Midbrain (tissue), 1 donor: ENCODE measurements around the gene CORO2B.

Source experiments
- DNase-seq: peaks from one replicate; lab custom pipeline; 2025; lab: John Stamatoyannopoulos, UW

The CORO2B gene

DNA sequence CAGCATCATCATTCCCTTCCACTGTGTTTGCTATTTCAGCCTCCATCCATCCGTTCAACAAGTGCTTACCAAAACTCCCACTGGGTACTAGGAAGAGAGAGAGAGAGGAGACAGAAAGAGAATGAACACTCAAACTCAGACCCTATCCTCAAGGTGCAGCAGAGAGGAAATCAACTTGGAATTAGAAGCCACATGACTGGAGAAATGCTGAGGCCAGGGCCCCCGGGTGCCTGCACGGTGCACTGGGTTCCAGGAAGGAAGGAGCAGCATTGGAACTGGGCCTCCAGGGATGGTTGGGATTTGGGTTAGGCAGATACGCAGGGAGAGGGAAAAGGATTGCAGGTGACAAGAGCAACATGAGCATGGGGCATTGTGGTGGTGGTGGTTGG lies 30.0 kb downstream of the CORO2B start:
- DNase-seq = no peak

DNA sequence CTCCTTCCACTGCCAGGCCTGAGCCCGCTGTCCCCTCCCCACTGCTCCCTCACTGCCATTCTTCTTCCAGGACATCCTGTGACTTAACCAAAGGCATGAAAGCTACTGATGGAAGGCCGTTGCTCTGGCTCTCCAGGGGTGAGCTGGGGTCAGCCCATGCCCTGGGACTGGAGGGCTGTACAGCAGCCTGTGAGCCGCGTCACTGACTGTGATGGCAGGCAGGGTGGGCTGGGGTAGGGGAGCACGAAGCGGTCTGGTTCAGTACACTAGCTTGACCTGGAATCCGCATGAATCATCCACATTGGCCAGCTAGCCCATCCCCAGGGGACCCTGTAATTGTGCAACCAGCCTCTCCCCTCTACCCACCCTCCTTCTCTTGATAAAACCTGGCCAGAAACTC lies 30.8 kb downstream of the CORO2B start:
- no peak for DNase-seq

DNA sequence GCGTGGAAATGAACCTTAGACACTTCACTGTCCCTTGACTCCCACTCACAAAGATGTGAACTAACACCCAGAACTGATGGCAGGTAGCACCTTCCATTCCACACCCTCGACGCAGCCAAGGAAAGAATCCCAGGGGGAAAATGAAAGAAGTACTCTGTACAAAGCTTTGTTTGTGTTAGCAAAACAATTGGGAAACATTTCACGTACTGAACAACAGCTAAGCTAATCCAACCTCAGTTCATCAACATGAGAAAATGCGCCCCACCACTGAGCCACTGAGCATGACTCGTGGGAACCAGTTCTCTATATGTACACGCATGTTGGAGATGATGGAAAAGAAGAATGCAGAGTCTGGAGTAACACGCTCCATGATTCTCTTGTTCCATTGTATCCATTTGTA lies 32.0 kb downstream of the CORO2B start:
- DNase-seq = peak; percentile 61

DNA sequence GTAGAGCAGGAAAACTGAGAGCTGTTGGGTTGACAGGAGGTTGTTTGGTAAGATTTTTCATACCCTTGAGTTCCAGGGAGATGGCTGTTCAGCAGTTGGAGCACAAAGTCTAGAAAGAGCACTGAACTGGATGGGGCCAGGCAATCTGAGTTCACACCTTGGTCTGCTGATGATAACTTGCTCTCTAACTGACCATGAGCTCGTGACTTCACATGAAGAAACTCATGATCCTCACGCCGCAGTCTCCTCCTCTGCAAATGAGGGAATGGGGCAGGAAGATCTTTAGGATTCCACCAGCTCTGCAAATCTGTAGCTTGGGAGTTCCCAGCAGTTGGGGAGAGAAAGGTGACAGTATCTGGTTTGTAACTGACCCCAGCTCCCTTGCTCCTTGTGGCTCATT lies 33.7 kb downstream of the CORO2B start:
- no peak for DNase-seq

DNA sequence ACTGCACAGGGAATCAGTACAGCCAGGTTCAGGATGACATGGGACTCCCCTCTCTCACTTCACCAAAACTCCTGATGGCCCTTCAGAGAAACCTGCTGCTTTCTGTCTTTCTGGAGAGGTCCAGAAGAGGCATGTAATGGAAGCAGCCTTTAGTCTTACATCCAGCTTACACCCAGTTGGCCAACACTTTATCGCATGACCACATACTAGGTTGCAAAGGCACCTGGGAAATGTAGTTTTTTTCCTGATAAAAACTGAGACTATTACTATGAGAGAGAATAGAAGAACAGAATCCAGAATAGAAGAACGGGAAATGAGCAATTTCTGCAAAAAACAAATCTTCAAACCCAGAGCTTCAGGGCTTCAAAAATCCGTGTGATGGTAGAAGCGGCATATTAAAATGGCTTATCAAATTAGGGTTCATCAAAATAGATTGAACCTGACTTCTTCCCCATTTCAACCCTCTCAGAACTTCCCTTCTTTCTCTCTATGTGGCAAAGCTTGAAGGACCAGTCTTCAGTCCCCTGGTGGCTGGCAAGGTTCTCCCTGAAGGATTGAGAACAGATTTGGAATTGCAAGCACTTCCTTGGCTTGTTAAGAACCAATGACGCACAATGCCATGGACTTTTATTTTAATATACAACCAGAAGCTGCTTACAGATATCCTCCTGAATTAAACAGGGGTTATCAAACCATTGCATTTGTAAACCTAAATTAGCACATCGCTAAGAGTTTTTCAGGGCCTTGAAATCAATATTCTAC lies 34.4 kb downstream of the CORO2B start:
- no peak for DNase-seq

DNA sequence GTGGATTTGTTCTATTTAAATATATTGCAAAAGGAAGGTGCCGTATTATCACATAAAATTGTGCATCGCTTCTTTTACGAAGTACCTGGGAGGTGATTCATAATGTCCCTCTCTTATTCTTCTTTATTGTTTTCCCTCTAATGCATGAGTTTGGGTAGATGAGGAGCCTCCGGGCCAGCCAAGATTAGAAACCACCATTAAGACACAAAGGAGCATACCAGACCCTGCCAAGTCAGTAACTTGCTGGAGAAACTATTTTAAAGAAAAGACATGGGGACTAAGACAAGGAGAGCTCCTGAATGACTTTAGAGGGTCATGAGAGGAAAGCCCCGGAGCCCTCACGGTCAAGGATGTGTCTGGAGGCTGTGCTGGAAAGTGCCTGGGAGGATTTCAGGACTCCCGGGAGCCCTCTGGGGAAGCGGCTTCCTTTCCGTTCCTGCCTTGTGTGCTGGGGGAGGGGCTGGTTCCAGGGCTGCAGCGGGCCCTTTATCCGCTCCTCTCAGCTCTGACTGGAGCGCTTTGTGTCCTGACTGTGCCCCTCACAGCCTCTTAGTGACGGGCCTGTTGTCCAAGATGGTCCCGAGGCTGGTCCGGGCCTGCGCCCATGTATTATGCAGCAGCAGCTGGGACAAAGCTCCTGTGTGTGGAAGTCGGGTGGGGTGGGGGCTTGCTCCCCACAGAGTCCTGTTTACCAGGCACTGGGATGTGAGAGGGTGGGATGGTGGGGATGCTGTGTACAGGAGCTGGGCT lies 35.7 kb downstream of the CORO2B start:
- DNase-seq = peak; percentile 97

DNA sequence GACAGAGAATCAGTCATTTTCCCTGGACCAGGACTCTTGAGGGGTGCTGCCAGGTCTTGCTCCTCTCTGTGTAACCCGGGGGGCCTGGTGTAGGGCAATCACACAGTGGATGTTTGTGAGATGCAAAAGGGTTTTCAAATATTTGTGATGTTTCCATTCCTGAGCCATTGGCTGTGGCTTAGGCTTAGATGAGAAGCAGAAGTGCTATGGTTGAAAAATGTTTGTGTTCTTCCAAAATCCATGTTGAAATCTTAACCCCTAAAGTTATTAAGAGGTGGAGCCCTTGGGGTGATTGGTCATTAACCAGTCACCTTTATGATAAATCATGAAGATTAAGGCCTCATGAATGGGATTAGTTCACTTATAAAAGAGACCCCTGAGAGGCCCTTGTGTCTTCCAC lies 36.5 kb downstream of the CORO2B start:
- DNase-seq = no peak

DNA sequence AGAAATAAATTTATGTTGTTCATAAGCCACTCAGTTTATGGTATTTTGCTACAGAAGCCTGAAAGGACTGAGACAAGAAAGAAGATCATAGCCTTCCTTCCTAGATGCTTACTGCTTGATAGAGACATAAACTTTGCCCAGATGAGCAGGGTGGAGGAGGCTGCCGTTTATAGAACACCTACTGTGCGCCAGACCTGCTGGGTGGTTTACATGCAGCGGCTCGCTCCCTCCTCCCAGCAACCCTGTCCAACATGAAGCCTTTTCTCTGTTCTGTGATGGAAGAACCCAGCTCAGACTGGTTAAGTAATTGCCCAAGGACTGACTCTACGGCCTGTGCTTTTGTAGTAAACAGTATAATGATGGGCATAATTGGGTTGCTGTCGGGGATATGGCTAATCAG lies 37.0 kb downstream of the CORO2B start:
- DNase-seq = no peak

DNA sequence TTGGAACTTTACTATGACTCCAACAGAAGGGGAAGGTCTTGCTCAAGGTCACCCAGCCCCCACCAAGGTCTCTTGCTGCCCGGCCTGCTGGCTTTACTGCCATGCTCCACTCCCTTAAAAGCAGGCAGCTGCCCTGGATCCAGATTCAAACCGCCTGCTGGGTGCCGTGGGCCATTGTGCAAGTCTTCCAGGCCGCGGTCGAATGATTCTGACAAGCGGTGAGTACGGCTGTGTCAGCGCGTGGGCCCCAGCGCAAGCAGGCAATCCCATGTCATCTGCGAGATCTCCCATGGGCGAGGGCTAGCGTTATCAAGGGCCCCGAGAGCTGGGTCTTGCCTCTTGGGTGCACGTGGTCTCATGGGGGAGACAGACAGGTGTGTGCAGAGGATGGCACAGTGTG lies 37.6 kb downstream of the CORO2B start:
- peak; percentile 58 for DNase-seq

DNA sequence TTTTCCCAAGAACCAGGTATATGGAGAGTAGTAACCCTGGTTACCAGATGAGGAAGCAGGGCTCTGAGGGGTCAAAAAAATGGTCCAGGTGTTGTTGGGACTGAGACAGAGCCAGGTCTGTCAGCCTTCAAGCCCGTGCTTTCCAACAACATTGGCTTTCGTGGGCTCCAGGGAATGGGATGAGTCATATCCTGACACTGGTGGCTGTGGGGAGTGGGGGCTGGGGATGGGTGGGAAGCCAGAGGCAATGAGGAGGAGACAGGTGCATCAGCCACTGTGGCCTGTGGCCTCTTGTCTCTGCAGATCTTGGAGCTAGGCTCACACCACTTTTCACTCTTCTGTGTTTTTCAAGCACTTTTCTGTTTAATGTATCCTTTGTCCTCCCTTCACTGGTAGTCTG lies 38.2 kb downstream of the CORO2B start:
- DNase-seq = no peak

DNA sequence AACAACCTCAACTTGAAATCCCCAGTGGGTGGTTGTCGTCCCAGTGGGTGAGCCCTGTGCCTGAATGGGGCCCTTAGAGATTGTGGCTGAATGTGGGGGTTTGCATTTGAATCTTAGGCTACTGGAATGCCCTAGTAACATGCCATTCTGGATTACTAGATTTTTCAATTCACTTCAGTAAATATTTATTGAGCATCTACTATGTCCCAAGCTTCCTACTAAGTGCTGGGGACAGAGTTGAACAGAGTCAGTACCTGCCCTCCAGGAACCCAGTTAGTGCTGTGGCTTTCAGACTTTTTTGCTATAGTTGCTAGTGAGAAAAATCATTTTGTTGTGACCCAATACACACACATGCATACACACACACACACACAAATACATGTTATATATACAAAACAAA lies 39.0 kb downstream of the CORO2B start:
- no peak for DNase-seq

DNA sequence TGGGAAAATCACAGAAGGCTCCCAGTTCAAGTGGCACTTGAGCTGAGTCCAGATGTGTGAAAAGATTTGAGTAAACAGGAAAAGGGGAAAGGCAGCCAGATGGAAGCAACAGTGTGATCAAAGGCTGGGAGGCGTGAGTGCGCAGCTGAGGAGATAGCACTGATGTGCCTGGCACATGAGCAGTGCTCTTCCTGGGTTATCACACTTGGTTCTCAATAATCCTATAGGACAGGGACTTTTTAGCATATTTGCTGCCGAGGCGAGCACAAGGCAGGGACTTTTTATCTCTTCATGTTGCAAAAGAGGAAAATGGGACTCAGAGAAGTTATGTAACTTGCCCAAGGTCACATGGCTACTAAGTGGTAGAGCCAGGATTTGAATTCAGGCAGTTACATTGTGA lies 39.6 kb downstream of the CORO2B start:
- no peak for DNase-seq

DNA sequence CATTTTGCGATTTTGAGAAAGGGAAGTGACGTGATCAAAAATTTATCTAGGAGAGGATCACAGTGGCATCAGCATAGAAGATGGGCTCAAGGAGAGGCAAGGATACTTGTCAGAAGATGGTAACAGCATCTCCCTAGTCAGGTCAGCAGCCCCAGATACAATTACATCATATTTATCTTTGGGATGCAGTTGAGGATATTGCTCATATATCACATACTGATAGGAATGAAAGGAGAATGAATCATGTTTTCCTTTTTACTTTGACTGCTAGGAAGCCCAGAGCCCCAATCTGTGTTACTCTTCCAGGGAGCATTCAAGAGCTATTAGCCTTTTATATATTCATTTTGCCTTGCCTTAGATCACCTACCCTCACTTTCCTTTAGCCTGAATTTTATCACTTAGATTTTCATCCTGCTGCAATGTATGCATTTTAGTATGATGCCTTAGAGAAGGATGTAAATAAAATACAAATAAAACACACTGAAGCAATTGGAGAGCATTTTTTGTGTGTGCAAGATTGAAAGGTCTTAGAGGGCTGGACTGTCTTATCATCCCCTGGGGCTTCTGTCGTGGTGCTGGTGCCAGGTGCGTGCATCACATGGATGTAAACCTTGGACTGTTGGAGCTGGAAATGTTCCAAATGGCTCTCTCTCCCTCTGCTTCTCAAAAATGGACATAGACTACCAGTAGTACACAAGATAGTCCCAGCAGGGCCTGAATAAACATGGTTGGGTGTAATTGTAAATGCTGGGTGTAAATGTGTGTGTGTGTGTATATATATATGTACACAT lies 40.3 kb downstream of the CORO2B start:
- DNase-seq = no peak

DNA sequence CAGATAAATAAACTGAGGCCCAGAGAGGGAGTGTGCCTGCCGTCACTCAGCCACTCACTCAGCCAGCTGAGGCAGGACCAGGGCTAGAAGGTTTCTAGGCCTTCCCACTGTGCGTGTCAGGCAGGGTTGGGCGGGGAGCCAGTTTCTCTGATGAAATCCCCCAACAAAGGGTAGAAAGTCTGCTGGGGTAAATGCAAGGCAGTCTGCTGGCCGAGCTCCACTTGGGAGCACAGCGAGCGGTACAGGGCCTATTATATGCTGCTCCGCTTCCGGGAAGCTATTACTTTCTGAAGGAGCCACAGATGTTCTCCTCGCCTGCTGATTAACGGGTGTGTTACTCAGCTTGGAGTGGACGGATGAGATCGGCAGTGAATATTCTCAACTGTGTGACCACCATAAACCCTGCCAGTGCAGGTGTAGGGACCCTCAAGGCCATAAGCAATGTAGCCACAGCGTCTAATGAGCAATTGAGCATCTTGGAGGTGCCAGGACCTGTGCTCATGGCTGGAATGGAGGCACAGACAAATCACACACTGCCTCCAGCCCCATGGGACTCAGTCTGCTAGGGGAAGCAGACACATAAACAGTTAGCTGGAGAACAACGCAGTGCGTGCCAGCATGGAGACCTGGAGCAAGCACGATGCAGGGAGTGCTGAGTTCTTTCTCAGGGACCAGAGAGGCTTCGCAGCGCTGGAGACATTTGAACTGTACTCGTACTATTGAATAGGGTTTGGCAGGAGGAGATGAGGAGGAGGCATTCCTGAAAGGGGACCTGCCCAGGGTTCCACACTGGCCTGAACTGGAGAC lies 42.1 kb downstream of the CORO2B start:
- DNase-seq = peak; percentile 91

DNA sequence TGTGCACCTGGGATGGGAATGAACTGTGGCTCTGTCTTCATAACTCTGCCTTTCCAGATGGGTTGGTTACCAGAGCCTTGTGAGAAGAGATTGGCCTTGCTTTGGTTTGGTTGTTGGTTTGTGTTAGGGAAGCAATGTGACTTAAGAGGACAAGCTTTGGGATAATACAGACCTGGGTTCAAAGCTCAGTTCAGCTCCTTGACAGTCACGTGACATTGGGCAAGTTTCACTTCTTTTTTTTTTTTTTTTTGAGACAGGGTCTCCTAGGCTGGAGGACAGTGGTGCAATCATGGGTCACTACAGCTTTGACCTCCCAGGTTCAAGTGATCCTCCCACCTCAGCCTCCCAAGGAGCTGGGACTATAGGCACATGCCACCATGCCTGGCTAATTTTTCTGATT lies 42.7 kb downstream of the CORO2B start:
- DNase-seq = no peak

DNA sequence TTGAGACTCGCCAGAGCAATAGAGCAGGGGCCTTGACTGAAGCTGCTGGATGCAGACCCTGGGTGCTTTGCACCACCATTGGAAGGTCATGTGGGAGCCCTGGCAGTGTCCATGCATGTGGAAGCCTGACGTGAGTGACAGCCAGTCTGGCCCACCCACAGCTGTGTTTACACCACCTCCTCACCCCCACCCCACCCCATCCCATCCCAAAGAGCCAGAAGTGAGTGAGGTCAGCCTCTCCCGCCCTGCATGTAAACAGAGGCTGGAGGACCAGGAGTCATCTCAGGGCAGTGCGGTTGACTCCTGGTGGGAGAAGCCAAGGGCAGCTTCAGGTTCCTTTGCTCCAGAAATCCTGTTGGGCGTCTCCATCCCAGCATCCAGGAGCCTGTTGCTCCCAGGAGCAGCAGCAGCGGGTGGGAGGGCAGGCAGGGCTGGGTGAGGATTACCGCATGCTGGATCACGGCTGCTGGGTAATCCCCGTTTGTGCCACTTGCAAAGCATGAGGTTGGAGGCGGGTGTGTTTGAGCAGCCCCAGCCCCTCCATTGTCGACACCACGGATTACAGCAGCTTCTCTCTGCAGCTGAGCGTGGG lies 44.6 kb downstream of the CORO2B start:
- peak; percentile 61 for DNase-seq

DNA sequence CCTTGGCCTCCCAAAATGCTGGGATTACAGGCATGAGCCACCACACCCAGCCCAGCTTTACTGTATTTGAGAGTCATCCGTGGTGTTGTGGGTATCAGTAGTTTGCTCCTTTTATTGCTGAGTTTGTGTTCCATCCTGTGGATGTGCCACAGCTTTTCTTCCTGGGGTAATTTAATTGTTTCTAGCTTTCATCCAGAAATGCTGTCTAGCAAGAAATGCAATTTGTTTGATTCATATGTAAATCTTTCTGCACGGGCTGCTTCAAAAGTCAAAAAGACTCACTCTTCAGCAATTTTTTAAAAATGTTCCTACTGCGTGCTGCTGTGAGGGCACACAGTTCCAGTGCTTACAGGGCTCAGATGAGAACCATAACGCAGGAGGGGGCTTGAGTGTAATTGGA lies 47.1 kb downstream of the CORO2B start:
- DNase-seq = no peak

DNA sequence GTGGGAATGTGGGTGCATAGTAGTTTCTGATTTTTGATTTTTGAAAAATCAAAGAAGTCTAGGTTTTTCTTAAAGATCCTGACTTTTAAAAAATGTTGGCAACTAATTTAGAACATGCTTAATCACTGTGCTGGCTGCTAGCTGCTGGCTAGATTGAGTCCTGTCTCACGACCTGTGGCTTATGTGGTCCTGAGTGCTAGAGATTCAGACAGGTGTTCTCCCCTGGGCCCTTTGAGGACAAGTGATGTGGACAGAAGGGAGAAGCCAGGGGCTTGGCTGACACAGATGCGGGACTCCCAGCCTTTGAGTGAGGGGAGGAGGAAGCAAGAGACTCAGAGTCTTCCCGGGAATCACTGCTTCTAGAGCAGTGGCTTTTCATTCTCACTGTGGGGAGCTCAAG lies 47.5 kb downstream of the CORO2B start:
- no peak for DNase-seq

DNA sequence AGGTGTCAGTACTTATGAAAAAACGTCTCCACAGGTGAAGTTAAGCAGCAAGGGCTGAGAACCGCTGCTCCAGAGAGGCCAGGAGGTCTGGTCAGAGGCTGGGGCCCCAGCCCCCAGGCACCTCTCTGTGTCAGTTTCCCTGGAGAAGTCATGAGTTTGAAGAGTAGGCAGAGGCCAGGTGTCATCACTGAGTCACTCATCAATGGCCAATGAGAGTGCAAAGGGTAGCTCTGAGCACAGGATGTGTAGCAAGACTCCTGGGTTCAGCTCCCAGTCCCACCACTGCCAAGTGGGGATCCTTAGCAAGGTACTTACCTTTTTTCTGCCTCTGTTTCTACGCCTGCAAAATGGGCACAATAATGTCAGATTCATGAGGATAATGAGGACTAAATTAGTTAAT lies 47.9 kb downstream of the CORO2B start:
- no peak for DNase-seq

DNA sequence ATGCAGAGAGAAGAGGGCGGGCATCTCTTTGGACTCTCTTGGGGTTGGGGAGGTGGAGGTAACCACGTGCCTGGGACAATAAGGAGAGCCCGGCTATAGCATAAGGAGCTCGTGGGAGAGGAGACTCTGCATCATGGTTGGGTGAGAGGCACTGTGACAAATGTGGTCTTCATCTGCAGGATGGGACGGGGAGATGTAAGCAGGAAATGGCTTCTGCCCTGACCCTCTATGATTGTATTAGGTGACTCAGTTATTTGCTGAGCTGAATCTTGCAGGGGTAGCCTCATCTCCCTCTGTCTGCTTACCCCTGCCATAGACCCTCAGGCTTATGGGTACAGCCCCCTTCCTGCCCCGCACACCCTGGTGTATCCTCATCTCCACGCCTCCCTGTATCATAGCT lies 48.7 kb downstream of the CORO2B start:
- no peak for DNase-seq

DNA sequence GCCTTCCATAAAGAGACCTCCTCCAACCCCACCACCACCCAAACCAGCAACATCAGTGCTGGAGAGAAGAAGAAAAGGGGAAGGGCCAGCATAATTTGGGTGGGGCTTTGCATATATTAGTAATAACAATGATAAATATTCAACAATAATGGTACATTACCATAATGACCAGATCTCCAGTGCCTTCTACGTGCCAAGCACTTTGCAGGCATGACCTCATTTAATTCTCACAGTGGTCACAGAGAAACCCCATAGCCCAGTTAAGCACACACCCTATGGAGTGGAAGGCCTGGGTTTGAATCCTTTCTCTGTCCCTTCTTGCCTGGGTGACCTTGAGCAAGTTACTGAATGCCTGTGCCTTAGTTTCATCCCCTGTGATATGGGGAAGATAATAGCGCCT lies 49.2 kb downstream of the CORO2B start:
- DNase-seq = no peak
